Measurements from ENCODE around the gene ZC3H12A.
A peak's percentile ranks its signal among the peaks of the same experiment; 100 is the strongest.

Gene ZC3H12A

DNA sequence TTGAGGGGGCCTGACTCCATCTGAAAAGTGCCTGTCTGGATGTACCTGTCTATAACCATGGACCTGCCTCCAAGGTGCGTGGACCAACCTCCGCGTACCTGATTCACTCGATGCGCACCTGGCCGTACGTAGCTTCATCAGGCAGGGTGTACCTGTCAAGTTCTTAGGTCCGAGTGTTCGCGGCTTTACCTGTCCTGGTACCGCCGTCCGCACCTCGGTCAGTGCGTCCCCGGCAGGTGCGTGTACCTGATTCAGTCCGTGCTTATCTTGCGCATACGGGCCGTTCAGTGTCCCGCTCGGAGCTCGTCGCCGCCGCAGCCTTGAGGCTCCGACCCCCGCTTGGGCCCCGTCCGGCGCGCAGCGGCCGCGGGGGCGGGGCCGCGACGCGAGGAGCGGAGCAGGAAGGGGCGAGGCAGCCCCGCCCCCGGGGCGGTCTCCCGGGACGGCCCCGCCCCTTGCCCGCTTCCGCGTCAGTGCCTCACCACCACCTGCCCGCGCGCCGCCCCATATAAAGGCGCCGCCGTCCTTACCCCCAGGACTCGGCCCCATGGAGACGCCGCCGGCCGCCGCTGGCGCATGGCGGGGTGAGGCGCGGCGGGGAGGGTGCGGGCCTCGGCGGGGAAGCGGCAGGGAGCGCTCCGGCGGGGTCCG lies at the start of gene ZC3H12A:
TSS of gene ZC3H12A (plus strand) at position 535 of the 651 bp plus-strand sequence. CDS start 917 bp downstream, outside the sequence.
- Histone ChIP-seq H3K27me3 (ENCODE audit: insufficient read depth, low read length) (no peaks in the 10 kb centered on the region), H3K9me3 (ENCODE audit: low read length) (no peaks in the 10 kb centered on the region), H3K4me1 (ENCODE audit: insufficient read depth, low read length, severe bottlenecking) (peaks cover 52% of the 10 kb centered on the region), H3K9ac (ENCODE audit: low read length) (peak within 1 kb of the TSS; percentile 94), H3K9me2 (ENCODE audit: low read depth, low read length) (no peaks in the 10 kb centered on the region), H3K4me3 (ENCODE audit: low read depth, low read length, poor library complexity, severe bottlenecking) (peak within 1 kb of the TSS; percentile 97), H3K79me2 (ENCODE audit: insufficient read depth, low read length) (peaks cover 8% of the 10 kb centered on the region; the same call in 1 of the 2 replicates), H3F3A (ENCODE audit: insufficient read depth, low read length) (peaks cover 7% of the 10 kb centered on the region; the same call in 1 of the 2 replicates), H3K27ac (ENCODE audit: low read depth, low read length, poor library complexity, severe bottlenecking) (peak within 1 kb of the TSS; percentile 95), H4K20me1 (ENCODE audit: insufficient read depth, low read length) (no peaks in the 10 kb centered on the region), H2AFZ (ENCODE audit: low read length) (no peak within 1 kb of the TSS; the same call in 1 of the 2 replicates), H3K4me2 (ENCODE audit: low read length) (peak within 1 kb of the TSS; percentile 89), H3K36me3 (ENCODE audit: insufficient read depth, low read length) (peaks cover 27% of the 10 kb centered on the region)
- TF ChIP-seq EZH2 (IDR thresholded peaks at IDR 0.05; ENCODE audit: borderline replicate concordance, low read length), result no peak

DNA sequence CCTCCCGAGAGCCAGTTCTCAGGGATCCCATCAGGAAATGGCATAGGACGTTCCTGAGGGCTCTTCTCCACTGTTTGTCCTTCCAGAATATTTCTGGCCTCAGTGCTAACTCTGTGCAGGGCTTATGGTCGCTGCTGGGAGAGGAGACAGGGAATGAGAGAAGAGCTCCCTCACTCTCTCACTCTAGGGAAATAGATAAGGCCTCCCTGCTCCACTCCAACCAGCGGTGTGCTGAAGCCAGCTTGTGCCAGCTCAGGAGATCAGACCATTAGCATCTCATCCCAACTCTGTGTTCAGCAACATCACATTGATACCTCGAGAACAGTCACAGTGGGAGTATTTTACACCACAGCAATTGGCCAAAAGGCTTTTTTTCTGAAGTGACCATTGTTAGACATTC lies 49.2 kb upstream of the ZC3H12A start:
- Histone ChIP-seq H3K4me2 (ENCODE audit: low read length) (no peak overlapping the region), H4K20me1 (ENCODE audit: insufficient read depth, low read length) (no peaks in the 10 kb centered on the region), H3K9me2 (ENCODE audit: low read depth, low read length) (no peaks in the 10 kb centered on the region), H3K27me3 (ENCODE audit: insufficient read depth, low read length) (no peaks in the 10 kb centered on the region), H3K27ac (ENCODE audit: low read depth, low read length, poor library complexity, severe bottlenecking) (no peak overlapping the region), H3K4me3 (ENCODE audit: low read depth, low read length, poor library complexity, severe bottlenecking) (no peak overlapping the region), H2AFZ (ENCODE audit: low read length) (no peak overlapping the region), H3K9me3 (ENCODE audit: low read length) (no peaks in the 10 kb centered on the region; the same call in 1 of the 2 replicates), H3K4me1 (ENCODE audit: insufficient read depth, low read length, severe bottlenecking) (no peaks in the 10 kb centered on the region), H3K36me3 (ENCODE audit: insufficient read depth, low read length) (no peaks in the 10 kb centered on the region), H3K79me2 (ENCODE audit: insufficient read depth, low read length) (no peaks in the 10 kb centered on the region), H3K9ac (ENCODE audit: low read length) (no peak overlapping the region), H3F3A (ENCODE audit: insufficient read depth, low read length) (no peaks in the 10 kb centered on the region)
- TF ChIP-seq EZH2 (IDR thresholded peaks at IDR 0.05; ENCODE audit: borderline replicate concordance, low read length), result no peak
- TF ChIP-seq, protein P1, sequence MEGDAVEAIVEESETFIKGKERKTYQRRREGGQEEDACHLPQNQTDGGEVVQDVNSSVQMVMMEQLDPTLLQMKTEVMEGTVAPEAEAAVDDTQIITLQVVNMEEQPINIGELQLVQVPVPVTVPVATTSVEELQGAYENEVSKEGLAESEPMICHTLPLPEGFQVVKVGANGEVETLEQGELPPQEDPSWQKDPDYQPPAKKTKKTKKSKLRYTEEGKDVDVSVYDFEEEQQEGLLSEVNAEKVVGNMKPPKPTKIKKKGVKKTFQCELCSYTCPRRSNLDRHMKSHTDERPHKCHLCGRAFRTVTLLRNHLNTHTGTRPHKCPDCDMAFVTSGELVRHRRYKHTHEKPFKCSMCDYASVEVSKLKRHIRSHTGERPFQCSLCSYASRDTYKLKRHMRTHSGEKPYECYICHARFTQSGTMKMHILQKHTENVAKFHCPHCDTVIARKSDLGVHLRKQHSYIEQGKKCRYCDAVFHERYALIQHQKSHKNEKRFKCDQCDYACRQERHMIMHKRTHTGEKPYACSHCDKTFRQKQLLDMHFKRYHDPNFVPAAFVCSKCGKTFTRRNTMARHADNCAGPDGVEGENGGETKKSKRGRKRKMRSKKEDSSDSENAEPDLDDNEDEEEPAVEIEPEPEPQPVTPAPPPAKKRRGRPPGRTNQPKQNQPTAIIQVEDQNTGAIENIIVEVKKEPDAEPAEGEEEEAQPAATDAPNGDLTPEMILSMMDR (IDR thresholded peaks at IDR 0.05; ENCODE audit: low read length), result no peak

DNA sequence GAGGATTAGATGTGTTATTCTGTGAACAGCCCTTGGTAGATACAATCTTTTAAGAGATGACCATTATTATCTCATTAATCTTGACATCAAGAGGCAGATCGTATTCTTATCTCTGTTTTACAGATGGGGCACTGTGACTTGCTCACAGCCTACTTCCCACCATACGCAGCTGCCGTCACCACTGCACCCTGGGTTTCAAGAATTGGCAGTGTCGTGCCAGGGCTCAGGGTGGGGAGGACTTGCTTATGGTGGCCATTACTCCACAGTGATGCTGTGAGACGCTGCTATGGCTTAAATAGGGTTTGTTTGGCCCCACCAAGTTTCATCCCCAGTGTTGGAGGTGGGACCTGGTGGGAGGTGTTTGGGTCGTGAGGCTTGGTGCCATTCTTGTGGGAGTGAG lies 45.4 kb upstream of the ZC3H12A start:
- Histone ChIP-seq H3K4me1 (ENCODE audit: insufficient read depth, low read length, severe bottlenecking) (no peaks in the 10 kb centered on the region), H3K9me2 (ENCODE audit: low read depth, low read length) (no peaks in the 10 kb centered on the region), H3K79me2 (ENCODE audit: insufficient read depth, low read length) (no peaks in the 10 kb centered on the region), H3K36me3 (ENCODE audit: insufficient read depth, low read length) (no peaks in the 10 kb centered on the region), H3K27ac (ENCODE audit: low read depth, low read length, poor library complexity, severe bottlenecking) (no peak overlapping the region), H3K4me3 (ENCODE audit: low read depth, low read length, poor library complexity, severe bottlenecking) (no peak overlapping the region), H3K9ac (ENCODE audit: low read length) (no peak overlapping the region), H3K9me3 (ENCODE audit: low read length) (no peaks in the 10 kb centered on the region; the same call in 1 of the 2 replicates), H2AFZ (ENCODE audit: low read length) (no peak overlapping the region), H3K27me3 (ENCODE audit: insufficient read depth, low read length) (no peaks in the 10 kb centered on the region), H3F3A (ENCODE audit: insufficient read depth, low read length) (no peaks in the 10 kb centered on the region), H4K20me1 (ENCODE audit: insufficient read depth, low read length) (no peaks in the 10 kb centered on the region), H3K4me2 (ENCODE audit: low read length) (no peak overlapping the region)
- TF ChIP-seq, protein P1 (IDR thresholded peaks at IDR 0.05; ENCODE audit: low read length), result no peak
- no peak for TF ChIP-seq EZH2 (IDR thresholded peaks at IDR 0.05; ENCODE audit: borderline replicate concordance, low read length)

Measured in OCI-LY1 (cell line).